ENCODE data around the gene HRK. TPM values are rescaled to one million over a fixed set of nuclear protein-coding genes. Genes with fewer than 3 reads are reported as not detected.

The HRK gene
- total and polyA plus RNA-seq, 2 of the 8 experiments (the other 6 are each of a cell fraction or from before 2014, with no cell fraction given) = 1.6 to 2.7 TPM

DNA sequence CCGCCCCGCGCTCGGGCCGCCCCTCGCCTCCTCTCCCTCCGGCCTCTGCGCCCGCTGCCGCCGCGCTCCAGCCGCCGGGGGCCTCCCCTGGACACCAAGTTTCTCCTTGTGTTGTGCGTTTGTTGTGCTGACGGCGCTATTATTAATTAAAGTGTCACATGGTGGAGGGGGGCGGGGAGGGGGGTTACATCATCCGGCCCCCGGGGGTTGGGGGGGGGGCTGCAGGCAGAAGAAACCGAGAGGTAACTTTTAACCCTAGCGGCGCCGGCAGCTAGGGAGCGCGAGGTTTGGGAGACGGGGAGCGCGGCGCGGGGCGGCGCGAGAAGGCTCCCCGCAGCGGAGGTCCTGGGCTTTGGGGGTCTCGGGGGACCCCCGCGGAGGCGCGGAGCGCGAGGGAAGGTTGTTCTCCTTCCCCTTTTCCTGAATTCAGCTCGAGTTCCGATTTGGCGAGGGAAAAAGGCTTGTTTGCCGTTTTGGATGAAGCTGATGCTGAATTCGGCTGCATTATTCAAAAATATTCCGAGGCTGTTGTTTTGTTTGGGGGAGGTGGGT, at the start of gene HRK (continued):
- no peak for TF ChIP-seq SRF (IDR thresholded peaks at IDR 0.05; ENCODE audit: low read depth, low read length)
- TF ChIP-seq, protein P1, sequence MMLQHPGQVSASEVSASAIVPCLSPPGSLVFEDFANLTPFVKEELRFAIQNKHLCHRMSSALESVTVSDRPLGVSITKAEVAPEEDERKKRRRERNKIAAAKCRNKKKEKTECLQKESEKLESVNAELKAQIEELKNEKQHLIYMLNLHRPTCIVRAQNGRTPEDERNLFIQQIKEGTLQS (IDR thresholded peaks at IDR 0.05; ENCODE audit: insufficient read depth, low read depth, low read length) = 0 out of 2 replicates have a peak, but pooled peaks have one; percentile 14
- no peak for TF ChIP-seq BACH1 (IDR thresholded peaks at IDR 0.05; ENCODE audit: low read length)
